ENCODE results near the gene ATF3. TPM values are rescaled to one million over a fixed set of nuclear protein-coding genes. Genes with fewer than 3 reads are reported as not detected.

Gene ATF3
- total RNA-seq, 1 donor from 2014 or later: 1.8 TPM

DNA sequence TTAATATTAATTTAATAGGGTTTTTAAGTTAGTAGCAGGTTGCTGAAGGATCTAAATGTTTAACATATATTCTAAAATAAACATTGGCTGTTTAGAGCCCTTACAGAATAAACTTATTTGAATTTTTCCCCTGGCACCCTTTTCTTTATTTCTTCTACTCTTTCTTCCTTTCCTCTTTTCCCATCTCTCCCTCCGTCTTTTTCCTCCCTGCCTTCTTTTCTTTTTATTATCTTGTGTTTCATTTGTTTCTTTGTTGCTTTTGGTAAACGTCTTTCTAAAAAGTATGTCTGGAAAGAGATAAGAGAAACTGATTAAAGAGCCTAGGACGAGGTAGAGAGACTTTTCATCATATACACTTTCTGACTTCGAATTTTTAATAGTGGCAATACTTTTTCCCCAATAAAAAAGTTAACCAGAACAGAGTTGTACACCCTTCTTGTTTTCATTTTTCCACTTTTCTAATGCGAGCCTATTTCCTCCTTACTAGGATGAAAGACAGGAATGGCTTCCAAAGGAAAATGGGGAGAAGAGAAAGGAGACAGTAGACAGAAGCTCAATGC is 39.5 kb upstream of the ATF3 start:
- DNase-seq (ENCODE audit: low spot score): no peak
- no peak for TF ChIP-seq CTCF (IDR thresholded peaks at IDR 0.05; ENCODE audit: unreplicated experiment)
- Mint-ChIP-seq H3K36me3 (ENCODE audit: low read depth, unreplicated experiment) (no peaks in the 10 kb centered on the region), H3K27ac (ENCODE audit: unreplicated experiment) (no peak overlapping the region), H3K4me3 (ENCODE audit: unreplicated experiment) (no peak overlapping the region), H3K27me3 (ENCODE audit: unreplicated experiment) (no peaks in the 10 kb centered on the region), H3K4me1 (ENCODE audit: unreplicated experiment) (peaks cover 12% of the 10 kb centered on the region), H3K9me3 (ENCODE audit: unreplicated experiment) (no peaks in the 10 kb centered on the region)

DNA sequence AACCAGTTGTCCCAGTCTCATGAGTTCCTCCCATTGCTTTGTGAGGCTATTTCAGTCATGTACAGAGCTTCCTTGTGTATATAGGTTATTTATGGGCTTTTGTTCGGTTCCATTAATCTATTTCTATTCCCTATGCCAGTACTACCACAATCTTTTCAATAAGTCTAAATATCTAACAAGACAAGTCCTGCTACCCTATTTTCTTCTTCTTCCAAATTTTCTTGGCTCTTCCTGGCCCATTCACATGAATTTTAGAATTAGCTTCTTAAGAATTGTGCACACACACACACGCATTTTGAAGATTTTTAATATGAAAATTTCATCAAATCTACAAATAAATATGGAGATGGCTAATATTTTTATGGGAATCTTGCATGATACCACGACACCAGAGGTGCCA is 33.8 kb upstream of the ATF3 start:
- Mint-ChIP-seq H3K27ac (ENCODE audit: unreplicated experiment) (no peak overlapping the region), H3K4me3 (ENCODE audit: unreplicated experiment) (no peak overlapping the region), H3K4me1 (ENCODE audit: unreplicated experiment) (no peaks in the 10 kb centered on the region), H3K9me3 (ENCODE audit: unreplicated experiment) (no peaks in the 10 kb centered on the region), H3K36me3 (ENCODE audit: low read depth, unreplicated experiment) (no peaks in the 10 kb centered on the region), H3K27me3 (ENCODE audit: unreplicated experiment) (no peaks in the 10 kb centered on the region)
- TF ChIP-seq CTCF (IDR thresholded peaks at IDR 0.05; ENCODE audit: unreplicated experiment): no peak
- no peak for DNase-seq (ENCODE audit: low spot score)

DNA sequence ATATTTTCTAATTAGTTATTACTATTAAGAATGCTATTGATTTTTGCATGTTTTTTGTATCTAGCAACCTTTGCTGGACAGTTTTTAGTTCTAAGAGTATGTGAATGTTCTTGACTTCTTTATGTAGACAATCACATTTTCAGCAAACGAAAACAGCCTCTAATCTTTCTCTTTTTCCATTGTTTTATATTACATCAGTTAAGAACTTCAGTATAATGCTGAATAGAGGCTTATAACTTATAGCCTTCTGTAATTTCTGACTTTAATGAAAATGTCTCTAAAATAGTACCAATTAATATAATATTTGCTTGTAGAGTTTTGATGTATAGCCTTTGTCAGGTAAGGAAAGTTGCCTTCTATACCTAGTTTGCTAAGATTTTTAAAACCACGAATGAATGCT is 33.2 kb upstream of the ATF3 start:
- no peak for DNase-seq (ENCODE audit: low spot score)
- no peaks in the 10 kb centered on the region for H3K27me3 Mint-ChIP-seq (ENCODE audit: unreplicated experiment)

GRCh38 chr1:212578041-212578440 is 30.5 kb upstream of the ATF3 start:
- H3K9me3 Mint-ChIP-seq (ENCODE audit: unreplicated experiment): no peaks in the 10 kb centered on the region
- H3K4me3 Mint-ChIP-seq (ENCODE audit: unreplicated experiment): no peak overlapping the region
- H3K36me3 Mint-ChIP-seq (ENCODE audit: low read depth, unreplicated experiment): no peaks in the 10 kb centered on the region
- no peaks in the 10 kb centered on the region for H3K4me1 Mint-ChIP-seq (ENCODE audit: unreplicated experiment)
- H3K27ac Mint-ChIP-seq (ENCODE audit: unreplicated experiment): no peak overlapping the region
- H3K27me3 Mint-ChIP-seq (ENCODE audit: unreplicated experiment): no peaks in the 10 kb centered on the region
- no peak for DNase-seq (ENCODE audit: low spot score)
- no peak for TF ChIP-seq CTCF (IDR thresholded peaks at IDR 0.05; ENCODE audit: unreplicated experiment)

More for the DNA sequence above, 33.2 kb upstream of the ATF3 start:
- H3K4me3 Mint-ChIP-seq (ENCODE audit: unreplicated experiment): no peak overlapping the region
- TF ChIP-seq CTCF (IDR thresholded peaks at IDR 0.05; ENCODE audit: unreplicated experiment): no peak
- no peak overlapping the region for H3K27ac Mint-ChIP-seq (ENCODE audit: unreplicated experiment)
- no peaks in the 10 kb centered on the region for H3K4me1 Mint-ChIP-seq (ENCODE audit: unreplicated experiment)
- no peaks in the 10 kb centered on the region for H3K36me3 Mint-ChIP-seq (ENCODE audit: low read depth, unreplicated experiment)
- H3K9me3 Mint-ChIP-seq (ENCODE audit: unreplicated experiment): no peaks in the 10 kb centered on the region

DNA sequence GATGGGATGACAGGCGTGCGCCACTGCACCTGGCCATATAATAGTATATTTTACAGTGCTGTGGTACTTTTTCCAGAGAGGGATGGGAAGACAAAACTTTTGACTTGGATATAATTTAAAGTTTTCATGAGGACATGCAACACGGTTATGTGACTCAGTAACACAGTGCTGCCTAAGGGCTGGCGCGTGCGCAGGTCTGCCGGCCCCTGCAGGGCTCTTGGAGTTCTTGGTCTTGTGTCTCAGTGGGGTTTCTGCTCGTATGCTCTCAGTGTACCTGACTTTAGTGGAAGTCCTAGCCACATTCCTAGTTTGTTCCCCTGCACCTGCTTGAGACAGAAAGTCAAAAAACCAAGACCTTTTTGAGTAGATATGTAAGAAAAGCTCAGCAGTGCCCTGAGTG is 27.5 kb upstream of the ATF3 start:
- no peaks in the 10 kb centered on the region for H3K9me3 Mint-ChIP-seq (ENCODE audit: unreplicated experiment)
- DNase-seq (ENCODE audit: low spot score): no peak

More for the DNA sequence above, 27.5 kb upstream of the ATF3 start:
- peaks cover 3% of the 10 kb centered on the region for H3K27me3 Mint-ChIP-seq (ENCODE audit: unreplicated experiment)
- H3K4me1 Mint-ChIP-seq (ENCODE audit: unreplicated experiment): peaks cover 2% of the 10 kb centered on the region
- H3K36me3 Mint-ChIP-seq (ENCODE audit: low read depth, unreplicated experiment): no peaks in the 10 kb centered on the region
- H3K27ac Mint-ChIP-seq (ENCODE audit: unreplicated experiment): no peak overlapping the region
- no peak for TF ChIP-seq CTCF (IDR thresholded peaks at IDR 0.05; ENCODE audit: unreplicated experiment)
- H3K4me3 Mint-ChIP-seq (ENCODE audit: unreplicated experiment): no peak overlapping the region
